ENCODE measurements around the gene SULT1A2. TPM values are rescaled to one million over a fixed set of nuclear protein-coding genes. Genes with fewer than 3 reads are reported as not detected.
"Not testable (repeated sequence)": the region's sequence is repeated elsewhere in the genome, so short reads cannot be mapped to it uniquely, and the experiment has no call there.

Gene SULT1A2
- total RNA-seq, 4 donors from 2014 or later: 0.79 to 5.0 (median 2.4) TPM

DNA sequence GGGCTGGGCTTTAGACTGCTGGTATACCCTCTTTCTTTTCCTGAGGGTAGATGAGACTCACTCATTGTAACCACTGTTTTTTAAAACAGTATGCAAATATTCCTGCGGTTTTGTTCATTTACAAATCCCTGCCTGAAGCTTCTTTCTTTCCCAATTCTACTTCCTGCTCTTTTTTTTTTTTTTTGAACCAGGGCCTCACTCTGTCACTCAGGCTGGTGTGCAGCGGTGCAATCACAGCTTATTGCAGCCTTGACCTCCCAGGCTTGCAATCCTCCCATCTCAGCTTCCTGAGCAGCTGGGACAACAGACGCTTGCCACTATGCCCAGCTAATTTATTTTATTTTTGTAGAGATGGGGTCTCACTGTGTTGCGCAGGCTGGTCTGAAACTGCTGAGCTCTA, 21.0 kb upstream of the SULT1A2 start:
- no peak for DNase-seq (ENCODE audit: low spot score)
- ATAC-seq (ENCODE audit: low FRiP score): no peak
- TF ChIP-seq, protein P1, sequence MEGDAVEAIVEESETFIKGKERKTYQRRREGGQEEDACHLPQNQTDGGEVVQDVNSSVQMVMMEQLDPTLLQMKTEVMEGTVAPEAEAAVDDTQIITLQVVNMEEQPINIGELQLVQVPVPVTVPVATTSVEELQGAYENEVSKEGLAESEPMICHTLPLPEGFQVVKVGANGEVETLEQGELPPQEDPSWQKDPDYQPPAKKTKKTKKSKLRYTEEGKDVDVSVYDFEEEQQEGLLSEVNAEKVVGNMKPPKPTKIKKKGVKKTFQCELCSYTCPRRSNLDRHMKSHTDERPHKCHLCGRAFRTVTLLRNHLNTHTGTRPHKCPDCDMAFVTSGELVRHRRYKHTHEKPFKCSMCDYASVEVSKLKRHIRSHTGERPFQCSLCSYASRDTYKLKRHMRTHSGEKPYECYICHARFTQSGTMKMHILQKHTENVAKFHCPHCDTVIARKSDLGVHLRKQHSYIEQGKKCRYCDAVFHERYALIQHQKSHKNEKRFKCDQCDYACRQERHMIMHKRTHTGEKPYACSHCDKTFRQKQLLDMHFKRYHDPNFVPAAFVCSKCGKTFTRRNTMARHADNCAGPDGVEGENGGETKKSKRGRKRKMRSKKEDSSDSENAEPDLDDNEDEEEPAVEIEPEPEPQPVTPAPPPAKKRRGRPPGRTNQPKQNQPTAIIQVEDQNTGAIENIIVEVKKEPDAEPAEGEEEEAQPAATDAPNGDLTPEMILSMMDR (IDR thresholded peaks at IDR 0.05): no peak

DNA sequence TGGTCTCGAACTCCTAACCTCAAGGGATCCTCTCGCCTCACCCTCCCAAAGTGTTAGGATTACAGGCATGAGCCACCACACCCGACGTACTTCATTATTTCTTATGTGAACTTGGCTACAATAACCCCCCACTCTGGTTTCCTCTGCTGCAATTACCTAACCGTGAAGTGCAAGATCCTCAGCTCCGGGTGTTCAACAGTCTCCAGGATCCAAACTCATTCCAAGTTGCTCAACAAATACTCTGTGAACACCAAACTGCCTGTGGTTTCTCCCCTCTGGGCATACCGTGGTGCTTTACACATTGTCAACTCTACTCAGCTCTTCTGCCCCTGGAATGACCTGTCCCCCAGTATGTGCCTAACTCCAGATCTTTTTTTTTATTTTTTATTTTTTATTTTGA, 19.8 kb upstream of the SULT1A2 start:
- DNase-seq (ENCODE audit: low spot score): no peak
- TF ChIP-seq, protein P1 (IDR thresholded peaks at IDR 0.05): no peak

DNA sequence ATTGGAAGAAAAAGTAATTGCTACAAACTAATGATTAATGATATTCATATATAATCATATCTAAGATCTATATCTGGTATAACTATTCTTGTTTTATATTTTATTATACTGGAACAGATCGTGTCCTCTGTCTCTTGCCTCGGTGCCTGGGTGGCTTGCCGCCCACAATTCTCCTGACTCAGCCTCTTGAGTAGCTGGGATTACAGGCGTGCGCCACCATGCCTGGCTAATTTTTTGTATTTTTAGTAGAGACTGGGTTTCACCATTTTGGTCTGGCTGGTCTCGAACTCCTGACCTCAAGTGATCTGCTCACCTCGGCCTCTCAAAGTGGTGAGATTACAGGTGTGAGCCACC, 19.4 kb upstream of the SULT1A2 start:
- not testable (repeated sequence) for DNase-seq (ENCODE audit: low spot score); ATAC-seq (ENCODE audit: low FRiP score)

More for the DNA sequence above, 19.8 kb upstream of the SULT1A2 start:
- no peak for ATAC-seq (ENCODE audit: low FRiP score)

DNA sequence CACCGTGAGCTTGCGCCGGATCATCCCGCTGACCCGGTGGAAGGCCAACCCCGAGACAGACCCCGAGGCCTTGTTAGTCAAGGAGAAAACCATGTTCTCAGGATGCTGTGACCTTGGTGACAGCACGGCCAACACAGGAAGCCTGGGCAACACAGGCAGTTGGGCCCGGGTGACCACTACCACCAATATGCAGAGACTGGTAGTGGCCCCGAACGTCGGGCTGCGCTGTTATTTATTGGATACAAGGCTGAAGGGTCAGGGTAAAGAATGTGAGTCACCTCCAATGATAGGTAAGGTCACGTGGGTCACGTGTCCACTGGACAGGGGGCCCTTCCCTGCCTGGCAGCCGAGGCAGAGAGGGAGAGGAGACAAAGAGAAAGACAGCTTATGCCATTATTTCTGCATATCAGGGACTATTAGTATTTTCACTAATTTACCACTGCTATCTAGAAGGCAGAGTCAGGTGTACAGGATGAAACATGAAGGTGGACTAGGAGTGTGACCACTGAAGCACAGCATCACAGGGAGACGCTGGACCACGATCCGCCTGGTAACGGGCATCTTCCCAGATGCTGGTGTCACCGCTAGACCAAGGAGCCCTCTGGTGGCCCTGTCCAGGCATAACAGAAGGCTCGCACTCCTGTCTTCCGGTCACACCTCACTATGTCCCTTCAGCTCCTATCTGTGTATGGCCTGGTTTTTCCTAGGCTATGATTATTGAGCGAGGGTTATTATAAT, 18.8 kb upstream of the SULT1A2 start:
- not testable (repeated sequence) for DNase-seq (ENCODE audit: low spot score); ATAC-seq (ENCODE audit: low FRiP score)

DNA sequence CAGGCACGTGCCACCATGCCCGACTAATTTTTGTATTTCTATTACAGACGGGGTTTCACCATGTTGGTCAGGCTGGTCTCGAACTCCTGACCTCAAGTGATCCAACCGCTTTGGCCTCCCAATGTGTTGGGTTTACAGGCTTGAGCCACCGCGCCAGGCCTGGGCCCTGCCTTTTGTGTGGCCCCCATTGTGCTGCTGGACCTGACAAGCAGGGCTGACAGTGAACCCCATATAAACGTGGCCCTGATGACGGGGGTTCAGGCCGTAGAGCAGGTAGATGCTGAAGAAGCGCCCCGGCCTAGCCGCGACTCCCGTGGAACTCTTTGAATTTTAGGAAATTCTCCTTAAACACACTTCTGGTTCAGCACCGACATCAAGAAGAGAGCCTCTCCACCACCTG, 17.7 kb upstream of the SULT1A2 start:
- DNase-seq (ENCODE audit: low spot score); ATAC-seq (ENCODE audit: low FRiP score): not testable (repeated sequence)

DNA sequence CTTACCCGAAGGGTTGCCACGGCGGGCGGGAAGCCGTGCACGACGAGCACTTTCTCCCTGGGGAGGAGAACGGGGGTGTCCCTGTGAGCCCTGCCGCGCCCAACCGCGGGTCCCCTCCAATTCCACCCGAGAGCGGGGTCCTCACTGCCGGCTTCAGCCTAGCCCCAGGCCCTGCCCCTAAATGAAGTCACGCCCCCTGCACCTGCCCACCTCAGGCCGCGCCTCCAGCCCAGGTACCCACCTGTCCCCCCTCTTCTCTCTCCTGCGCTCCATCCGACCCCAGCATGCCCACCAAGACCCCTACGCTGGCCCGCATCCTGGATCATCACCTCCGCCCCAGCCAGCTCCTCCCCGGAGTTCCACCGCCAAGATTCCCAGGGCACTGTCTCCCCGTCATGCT, 17.1 kb upstream of the SULT1A2 start:
- not testable (repeated sequence) for DNase-seq (ENCODE audit: low spot score); ATAC-seq (ENCODE audit: low FRiP score)

DNA sequence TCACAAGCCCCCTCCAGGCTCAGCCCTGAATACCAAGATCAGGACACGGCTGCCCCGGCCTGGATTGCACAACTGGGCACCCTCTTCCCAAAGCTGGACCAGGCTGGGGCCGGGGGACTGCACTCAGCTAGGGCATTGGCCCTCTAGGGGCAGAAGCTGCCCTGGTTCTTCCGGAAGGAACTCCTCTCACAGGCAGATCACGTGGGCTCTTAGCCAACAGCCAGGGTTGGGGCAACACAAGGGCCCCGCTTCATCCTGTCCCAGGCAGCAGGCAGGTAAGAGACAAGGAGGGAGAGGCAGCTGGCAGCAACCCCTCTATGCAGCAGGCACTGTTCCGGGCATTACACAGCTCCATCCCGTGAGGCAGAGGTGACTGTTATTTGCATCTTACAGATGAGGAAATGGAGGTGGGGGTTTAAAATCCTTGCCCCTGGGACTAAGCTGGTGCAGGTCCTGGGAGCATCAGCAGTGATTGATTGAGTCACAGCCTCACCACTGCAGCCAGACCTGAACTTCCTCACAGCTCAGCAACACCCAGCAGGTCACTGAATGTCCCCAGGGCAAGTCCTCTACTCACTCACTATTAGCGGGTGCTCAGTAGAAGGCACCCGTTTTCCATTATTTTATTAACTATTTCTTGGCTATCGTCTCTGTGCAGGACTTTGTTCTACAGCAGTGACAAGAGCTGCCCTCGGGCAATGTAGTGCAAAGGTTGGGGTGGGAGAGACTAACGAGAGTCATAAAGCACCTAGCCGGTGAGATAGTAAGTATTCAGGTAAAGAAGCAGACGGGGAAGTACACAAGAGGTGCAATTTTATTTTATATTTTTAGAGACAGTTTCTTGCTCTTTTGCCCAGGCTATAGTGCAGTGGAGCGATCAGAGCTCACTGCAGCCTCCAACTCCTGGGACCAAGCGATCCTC, 15.8 kb upstream of the SULT1A2 start:
- not testable (repeated sequence) for ATAC-seq (ENCODE audit: low FRiP score); DNase-seq (ENCODE audit: low spot score)

DNA sequence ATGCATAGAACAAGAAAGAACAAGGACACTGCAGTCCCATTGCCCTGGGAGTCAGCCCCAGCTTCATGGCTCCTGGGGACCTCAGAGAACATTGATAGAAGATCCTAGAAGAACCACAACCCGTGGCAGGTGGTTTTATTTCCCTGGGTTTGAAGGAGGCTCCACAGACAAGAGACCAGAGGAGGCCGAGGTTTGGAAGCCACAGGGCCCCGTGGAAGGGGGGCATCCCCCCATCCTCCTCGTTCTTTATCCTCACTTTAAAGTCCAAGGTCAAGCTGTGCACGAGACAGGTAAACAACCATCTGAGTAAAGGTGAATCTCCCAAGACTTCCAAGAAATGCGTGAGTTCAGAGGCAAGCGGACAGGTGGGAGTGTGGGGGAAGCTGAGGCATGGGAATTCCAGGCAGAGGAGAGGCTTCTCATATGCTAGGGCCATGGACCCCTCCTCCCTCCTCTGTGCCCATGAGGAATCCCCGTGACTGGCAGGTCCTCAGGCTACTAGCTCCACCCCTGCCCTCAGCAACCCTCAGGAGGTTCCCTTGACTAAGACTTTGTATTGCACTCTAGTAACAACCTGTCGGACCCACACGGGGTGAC, 13.8 kb upstream of the SULT1A2 start:
- TF ChIP-seq, protein P1 (IDR thresholded peaks at IDR 0.05): no peak
- no peak for ATAC-seq (ENCODE audit: low FRiP score)
- DNase-seq (ENCODE audit: low spot score): no peak

DNA sequence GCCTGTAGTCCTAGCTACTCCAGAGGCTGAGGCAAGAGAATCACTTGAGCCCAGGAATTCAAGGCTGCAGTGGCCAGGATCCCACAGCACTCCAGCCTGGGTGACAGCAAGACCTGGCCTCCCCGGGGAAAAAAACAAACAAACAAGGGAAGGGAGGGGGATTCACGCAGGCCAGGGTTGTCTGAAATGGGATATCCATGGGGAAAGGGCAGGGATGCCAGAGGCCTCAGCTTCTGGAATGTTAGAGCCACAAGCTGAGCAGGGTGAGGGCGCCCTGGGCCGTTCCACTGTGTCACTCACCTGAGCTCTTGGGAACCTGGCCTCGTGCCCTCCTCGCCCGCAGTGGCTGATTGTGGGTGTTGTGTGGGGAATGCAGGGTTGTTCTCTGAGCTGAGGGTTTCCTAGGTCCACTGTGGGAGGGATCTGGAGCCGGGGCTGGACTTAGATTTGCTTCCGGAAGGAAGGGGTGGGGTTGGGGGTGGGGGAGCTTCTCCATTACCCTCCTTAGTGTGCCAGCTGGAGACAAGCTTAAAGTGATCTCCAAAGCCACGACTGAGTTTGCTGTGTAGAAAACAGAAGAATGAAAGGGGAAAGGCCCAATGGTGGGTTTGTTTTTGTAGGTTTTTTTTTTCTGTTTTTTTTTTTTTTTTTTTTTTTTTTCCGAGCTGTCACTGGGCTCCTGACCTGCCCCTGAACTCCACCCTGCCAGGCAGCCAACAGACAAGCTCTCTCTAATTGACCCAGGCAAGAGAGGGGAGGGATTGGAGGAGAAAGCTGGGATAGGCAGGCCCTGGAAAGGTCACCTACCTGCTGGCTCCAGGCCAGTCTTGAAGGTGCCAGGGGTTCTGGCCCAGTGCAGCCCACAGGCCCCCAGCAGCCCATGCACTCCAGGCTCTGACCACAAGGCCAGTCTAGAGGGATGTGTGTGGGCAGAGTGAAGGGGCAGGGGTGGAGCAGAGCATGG, 13.1 kb upstream of the SULT1A2 start, which contains the start of gene SULT1A1:
Gene SULT1A1, minus strand, starts transcription at position 414 of the 964 bp plus-strand sequence. CDS start 1,189 bp downstream, outside the sequence.
- ATAC-seq (ENCODE audit: low FRiP score) (peak; percentile 55), DNase-seq (ENCODE audit: low spot score) (no peak)
- TF ChIP-seq, protein P1 (IDR thresholded peaks at IDR 0.05): no peak

DNA sequence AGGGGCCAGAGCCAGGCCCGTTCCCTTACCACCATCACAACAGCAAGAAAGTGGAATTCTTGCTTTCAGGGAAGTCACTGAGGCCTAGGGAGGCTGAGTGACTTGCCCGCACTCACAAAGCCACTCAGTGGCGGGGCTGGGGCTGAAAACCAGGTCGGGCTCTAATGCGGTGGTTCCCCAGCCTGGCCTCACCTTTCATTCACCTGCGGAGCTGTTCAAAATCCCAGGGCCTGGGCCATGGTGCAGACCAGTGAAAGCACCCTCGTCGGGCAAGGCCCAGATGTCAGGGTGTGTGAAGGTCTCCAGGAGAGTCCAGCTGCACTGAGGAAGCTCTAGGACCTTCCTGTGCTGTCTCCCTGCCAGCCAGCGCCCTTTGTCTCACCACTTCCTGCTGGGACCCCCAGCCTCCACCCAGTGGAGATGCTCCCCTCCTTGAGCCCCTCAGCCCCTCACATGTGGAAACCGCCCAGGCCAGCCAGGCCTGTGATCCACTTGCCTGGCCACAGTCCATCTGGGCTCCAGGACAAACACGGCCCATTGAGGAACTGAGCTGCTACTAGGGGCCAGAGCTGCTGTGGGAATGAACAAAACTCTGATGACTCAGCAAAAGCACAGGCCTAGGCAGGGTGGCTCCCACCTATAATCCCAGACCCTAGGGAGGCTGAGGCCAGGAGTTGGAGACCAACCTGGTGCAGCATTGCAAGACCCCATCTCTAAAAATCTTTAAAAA, 12.2 kb upstream of the SULT1A2 start:
- not testable (repeated sequence) for ATAC-seq (ENCODE audit: low FRiP score); DNase-seq (ENCODE audit: low spot score)

DNA sequence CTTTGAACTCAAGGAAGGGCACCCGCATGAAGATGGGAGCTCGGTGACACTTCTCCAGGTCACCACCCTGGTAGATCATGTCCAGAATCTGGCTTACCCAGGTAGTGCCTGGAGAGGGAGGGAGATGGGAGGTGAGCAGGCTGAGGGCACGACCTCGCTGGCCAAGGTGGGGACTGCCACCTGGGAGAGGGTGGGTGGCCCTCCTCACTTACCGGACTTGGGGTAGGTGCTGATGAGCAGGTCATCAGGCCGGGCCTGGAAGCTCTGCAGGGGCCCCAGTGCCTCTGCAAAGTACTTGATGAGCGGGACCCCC, 11.6 kb upstream of the SULT1A2 start:
- not testable (repeated sequence) for DNase-seq (ENCODE audit: low spot score); ATAC-seq (ENCODE audit: low FRiP score)
